Memory B cell (primary cell): ENCODE measurements around the gene AIDA.
A peak's percentile ranks its signal among the peaks of the same experiment; 100 is the strongest.

ENCODE experiments used
- ATAC-seq: fragments of 150-1000 bp; cut with Tn5 transposase; 2 replicates; pipeline ENCODE4 v1.10.0; 2021; ENCODE audit warnings: low read depth, mild to moderate bottlenecking, moderate library complexity
- DNase-seq, 2 donors: peaks; one replicate each; pipeline ENCODE4 v3.0.0; 2022; ENCODE audit warnings: low spot score in 2 of 2
- H3K27ac Mint-ChIP-seq: one replicate; pipeline ENCODE4 v1.8.0; 2022; ENCODE audit warnings: mild to moderate bottlenecking, moderate library complexity, mixed read lengths
- H3K27me3 Mint-ChIP-seq: one replicate; pipeline ENCODE4 v1.8.0; 2022; ENCODE audit warnings: mixed read lengths
- H3K36me3 Mint-ChIP-seq: one replicate; pipeline ENCODE4 v1.8.0; 2022; ENCODE audit warnings: mild to moderate bottlenecking, mixed read lengths
- H3K4me1 Mint-ChIP-seq: one replicate; pipeline ENCODE4 v1.8.0; 2022; ENCODE audit warnings: mixed read lengths
- H3K4me3 Mint-ChIP-seq: one replicate; pipeline ENCODE4 v1.8.0; 2022; ENCODE audit warnings: mild to moderate bottlenecking, moderate library complexity, mixed read lengths
- H3K9me3 Mint-ChIP-seq: one replicate; pipeline ENCODE4 v1.8.0; 2022; ENCODE audit warnings: mixed read lengths

Gene AIDA

GRCh38 chr1:222644636-222644980, 67.7 kb downstream of the AIDA start:
- Mint-ChIP-seq H3K36me3 (peaks cover 3% of the 10 kb centered on the region), H3K9me3 (no peaks in the 10 kb centered on the region), H3K4me3 (peak overlapping the region; percentile 88), H3K27me3 (no peaks in the 10 kb centered on the region), H3K27ac (peak overlapping the region; percentile 96), H3K4me1 (peaks cover 10% of the 10 kb centered on the region)
- DNase-seq = no peak
- peak; percentile 16 for ATAC-seq

GRCh38 chr1:222643938-222644635, 68.2 kb downstream of the AIDA start:
- Mint-ChIP-seq H3K27me3 (no peaks in the 10 kb centered on the region), H3K4me1 (peaks cover 10% of the 10 kb centered on the region), H3K36me3 (peaks cover 6% of the 10 kb centered on the region), H3K4me3 (peak overlapping the region; percentile 88), H3K27ac (peak overlapping the region; percentile 96), H3K9me3 (no peaks in the 10 kb centered on the region)
- DNase-seq (peak; percentile 93 to 96), ATAC-seq (peak; percentile 92)

GRCh38 chr1:222643606-222643937, 68.7 kb downstream of the AIDA start:
- Mint-ChIP-seq H3K27me3 (no peaks in the 10 kb centered on the region), H3K4me3 (peak overlapping the region; percentile 88), H3K9me3 (no peaks in the 10 kb centered on the region), H3K27ac (peak overlapping the region; percentile 96), H3K4me1 (peaks cover 10% of the 10 kb centered on the region), H3K36me3 (peaks cover 6% of the 10 kb centered on the region)
- no peak for DNase-seq
- peak; percentile 40 for ATAC-seq

- H3K27ac Mint-ChIP-seq = no peak overlapping the region
- H3K4me3 Mint-ChIP-seq = no peak overlapping the region
- no peak for ATAC-seq
Observed at GRCh38 chr1:222642468-222642867, 69.8 kb downstream of the AIDA start.

GRCh38 chr1:222641269-222641948, 70.9 kb downstream of the AIDA start:
- H3K36me3 Mint-ChIP-seq = peaks cover 12% of the 10 kb centered on the region

More at GRCh38 chr1:222642468-222642867, 69.8 kb downstream of the AIDA start:
- H3K4me1 Mint-ChIP-seq = peaks cover 7% of the 10 kb centered on the region
- no peaks in the 10 kb centered on the region for H3K27me3 Mint-ChIP-seq
- peaks cover 6% of the 10 kb centered on the region for H3K36me3 Mint-ChIP-seq
- H3K9me3 Mint-ChIP-seq = no peaks in the 10 kb centered on the region
- no peak for DNase-seq

GRCh38 chr1:222634180-222635013, 77.9 kb downstream of the AIDA start:
- H3K36me3 Mint-ChIP-seq = peaks cover 22% of the 10 kb centered on the region
- H3K4me3 Mint-ChIP-seq = no peak overlapping the region
- ATAC-seq (peak; percentile 86), DNase-seq (peak; percentile 72 to 81)
- H3K27me3 Mint-ChIP-seq = no peaks in the 10 kb centered on the region
- H3K4me1 Mint-ChIP-seq = peaks cover 7% of the 10 kb centered on the region
- no peak overlapping the region for H3K27ac Mint-ChIP-seq
- no peaks in the 10 kb centered on the region for H3K9me3 Mint-ChIP-seq

More at GRCh38 chr1:222641269-222641948, 70.9 kb downstream of the AIDA start:
- H3K9me3 Mint-ChIP-seq = no peaks in the 10 kb centered on the region
- no peak overlapping the region for H3K27ac Mint-ChIP-seq
- H3K4me1 Mint-ChIP-seq = peaks cover 7% of the 10 kb centered on the region
- DNase-seq (no peak), ATAC-seq (no peak)
- no peaks in the 10 kb centered on the region for H3K27me3 Mint-ChIP-seq
- H3K4me3 Mint-ChIP-seq = no peak overlapping the region

GRCh38 chr1:222632749-222633148, 79.5 kb downstream of the AIDA start:
- ATAC-seq = no peak
- no peak overlapping the region for H3K4me3 Mint-ChIP-seq
- no peak for DNase-seq

GRCh38 chr1:222631611-222632208, 80.6 kb downstream of the AIDA start:
- H3K27me3 Mint-ChIP-seq = no peaks in the 10 kb centered on the region
- H3K9me3 Mint-ChIP-seq = no peaks in the 10 kb centered on the region
- H3K27ac Mint-ChIP-seq = peak overlapping the region; percentile 24
- H3K4me3 Mint-ChIP-seq = no peak overlapping the region
- no peak for ATAC-seq
- peaks cover 33% of the 10 kb centered on the region for H3K36me3 Mint-ChIP-seq
- H3K4me1 Mint-ChIP-seq = peaks cover 7% of the 10 kb centered on the region
- no peak for DNase-seq

More at GRCh38 chr1:222632749-222633148, 79.5 kb downstream of the AIDA start:
- Mint-ChIP-seq H3K9me3 (no peaks in the 10 kb centered on the region), H3K27ac (no peak overlapping the region), H3K36me3 (peaks cover 30% of the 10 kb centered on the region), H3K4me1 (peaks cover 7% of the 10 kb centered on the region), H3K27me3 (no peaks in the 10 kb centered on the region)

- Mint-ChIP-seq H3K27ac (no peak overlapping the region), H3K36me3 (peaks cover 37% of the 10 kb centered on the region)
Observed at GRCh38 chr1:222629921-222630535, 82.3 kb downstream of the AIDA start.

GRCh38 chr1:222627232-222627631, 85.1 kb downstream of the AIDA start:
- H3K9me3 Mint-ChIP-seq = no peaks in the 10 kb centered on the region
- H3K36me3 Mint-ChIP-seq = peaks cover 37% of the 10 kb centered on the region
- no peak overlapping the region for H3K4me3 Mint-ChIP-seq
- H3K27ac Mint-ChIP-seq = no peak overlapping the region
- H3K27me3 Mint-ChIP-seq = no peaks in the 10 kb centered on the region
- no peak for DNase-seq
- peaks cover 2% of the 10 kb centered on the region for H3K4me1 Mint-ChIP-seq
- no peak for ATAC-seq

More at GRCh38 chr1:222629921-222630535, 82.3 kb downstream of the AIDA start:
- Mint-ChIP-seq H3K9me3 (no peaks in the 10 kb centered on the region), H3K4me1 (peaks cover 7% of the 10 kb centered on the region), H3K4me3 (no peak overlapping the region), H3K27me3 (no peaks in the 10 kb centered on the region)
- DNase-seq (no peak), ATAC-seq (no peak)

GRCh38 chr1:222624214-222624613, 88.1 kb downstream of the AIDA start:
- H3K9me3 Mint-ChIP-seq = no peaks in the 10 kb centered on the region
- no peaks in the 10 kb centered on the region for H3K27me3 Mint-ChIP-seq
- H3K4me3 Mint-ChIP-seq = no peak overlapping the region
- H3K27ac Mint-ChIP-seq = no peak overlapping the region
- no peak for ATAC-seq
- peaks cover 37% of the 10 kb centered on the region for H3K36me3 Mint-ChIP-seq
- H3K4me1 Mint-ChIP-seq = peaks cover 13% of the 10 kb centered on the region
- no peak for DNase-seq

GRCh38 chr1:222623458-222623857, 88.8 kb downstream of the AIDA start:
- no peaks in the 10 kb centered on the region for H3K9me3 Mint-ChIP-seq
- DNase-seq (no peak), ATAC-seq (no peak)
- no peak overlapping the region for H3K27ac Mint-ChIP-seq
- peaks cover 32% of the 10 kb centered on the region for H3K36me3 Mint-ChIP-seq
- H3K4me1 Mint-ChIP-seq = peaks cover 17% of the 10 kb centered on the region
- H3K27me3 Mint-ChIP-seq = no peaks in the 10 kb centered on the region
- H3K4me3 Mint-ChIP-seq = no peak overlapping the region

GRCh38 chr1:222622765-222623164, 89.5 kb downstream of the AIDA start:
- DNase-seq = no peak
- H3K27me3 Mint-ChIP-seq = no peaks in the 10 kb centered on the region
- no peak for ATAC-seq
- H3K36me3 Mint-ChIP-seq = peaks cover 26% of the 10 kb centered on the region
- no peaks in the 10 kb centered on the region for H3K9me3 Mint-ChIP-seq
- peaks cover 17% of the 10 kb centered on the region for H3K4me1 Mint-ChIP-seq
- no peak overlapping the region for H3K4me3 Mint-ChIP-seq
- H3K27ac Mint-ChIP-seq = no peak overlapping the region
